Heart left ventricle (tissue), 13 donors: Measurements from ENCODE around the gene BICDL1.

Experiments
- POLR2A ChIP-seq, 2 donors: fragments of 450-650 bp; IDR thresholded peaks; one replicate each; pipeline ENCODE4 v1.6.1; 2017; ENCODE audit warnings: antibody characterized with exemption in 2 of 2, mild to moderate bottlenecking in 2 of 2, moderate library complexity in 2 of 2
- TF ChIP-seq, protein P1 (sequence below), 12 donors: fragments of 200-600 bp; sonication (generic) in 4 of 12; IDR thresholded peaks; one replicate each; pipeline versions ENCODE4 v1.5.0 to v1.8.0; 2018 to 2022; ENCODE audit warnings: antibody characterized with exemption in 12 of 12, mild to moderate bottlenecking in 5 of 12
- donor health status: ischemic (EF 13 %, LVEDD 7.1; RV severe dilation, severe dysfunction).
- donor health status: DM: no; HTN: yes; CAD: no.
- donor health status: DM: no; HTN: no; CAD: no.
- donor health status: ischemic (EF 25% LVEDD 6.9; RV normal size, moderate dysfunction).
- donor health status: ischemic (EF 25% LVEDD 5.7; RV mildly dilated, moderate dysfunction).
- donor health status: ischemic (EF 35%, LVEDD 5.7; RV mildly dilated, moderate dysfunction).
- donor health status: nonischemic (EF 11% LVEDD 7.7; RV severe dilation, severe dysfunction).
- donor health status: DM: yes; HTN: yes; CAD: no.
- donor health status: PGD.
- donor health status: ischemic (EF 29% LVEDD 5.4; RV normal size, mild dysfunction).
- donor health status: nonischemic (EF 23%, LVEDD 6.1; RV moderate dilation, normal function).

DNA sequence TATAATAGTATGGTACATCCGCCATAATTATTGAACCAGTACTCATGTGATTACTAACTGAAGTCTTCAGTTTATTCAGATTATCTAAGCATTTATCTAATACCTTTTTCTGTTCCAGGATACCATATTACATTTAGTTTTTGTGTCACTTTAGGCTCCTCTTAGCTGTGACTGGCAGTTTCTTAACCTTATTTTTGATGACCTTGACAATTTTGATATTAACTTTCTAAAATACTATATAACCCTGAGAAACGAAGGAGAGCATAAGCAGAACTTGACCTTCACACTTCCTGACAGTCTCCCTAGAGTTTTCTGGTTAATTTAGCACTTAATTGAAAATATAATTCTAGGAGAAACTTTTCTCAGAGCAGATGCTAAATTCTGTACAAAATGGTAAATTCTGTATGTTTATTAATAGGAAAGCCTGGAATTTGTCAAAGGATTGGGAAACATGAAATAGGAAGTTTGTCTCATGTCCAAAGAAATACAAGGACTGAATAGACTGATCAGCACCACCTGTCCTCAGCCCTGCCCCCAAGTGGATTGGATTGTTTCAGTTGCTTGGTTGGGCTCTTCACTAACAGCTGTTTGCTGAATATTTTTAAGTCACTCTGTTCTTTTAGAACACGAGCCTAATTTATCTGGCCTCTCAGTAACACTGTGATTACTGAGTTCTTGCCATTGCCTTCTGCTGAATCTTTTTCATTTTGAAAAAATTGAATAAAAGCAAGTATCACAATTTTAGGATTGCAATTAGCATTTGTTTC lies 6.0 kb downstream of the BICDL1 start:
- TF ChIP-seq, protein P1, sequence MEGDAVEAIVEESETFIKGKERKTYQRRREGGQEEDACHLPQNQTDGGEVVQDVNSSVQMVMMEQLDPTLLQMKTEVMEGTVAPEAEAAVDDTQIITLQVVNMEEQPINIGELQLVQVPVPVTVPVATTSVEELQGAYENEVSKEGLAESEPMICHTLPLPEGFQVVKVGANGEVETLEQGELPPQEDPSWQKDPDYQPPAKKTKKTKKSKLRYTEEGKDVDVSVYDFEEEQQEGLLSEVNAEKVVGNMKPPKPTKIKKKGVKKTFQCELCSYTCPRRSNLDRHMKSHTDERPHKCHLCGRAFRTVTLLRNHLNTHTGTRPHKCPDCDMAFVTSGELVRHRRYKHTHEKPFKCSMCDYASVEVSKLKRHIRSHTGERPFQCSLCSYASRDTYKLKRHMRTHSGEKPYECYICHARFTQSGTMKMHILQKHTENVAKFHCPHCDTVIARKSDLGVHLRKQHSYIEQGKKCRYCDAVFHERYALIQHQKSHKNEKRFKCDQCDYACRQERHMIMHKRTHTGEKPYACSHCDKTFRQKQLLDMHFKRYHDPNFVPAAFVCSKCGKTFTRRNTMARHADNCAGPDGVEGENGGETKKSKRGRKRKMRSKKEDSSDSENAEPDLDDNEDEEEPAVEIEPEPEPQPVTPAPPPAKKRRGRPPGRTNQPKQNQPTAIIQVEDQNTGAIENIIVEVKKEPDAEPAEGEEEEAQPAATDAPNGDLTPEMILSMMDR (IDR thresholded peaks at IDR 0.05) = no peak
- no peak for TF ChIP-seq POLR2A (IDR thresholded peaks at IDR 0.05)
